A204.1 (cell line): ENCODE results near the gene FAM120B.

Experiments used
- FAIRE-seq: peaks from 2 replicates; lab custom pipeline; 2012; peaks lifted over from hg19 to GRCh38; lab: Jason Lieb, UNC

FAM120B gene

DNA sequence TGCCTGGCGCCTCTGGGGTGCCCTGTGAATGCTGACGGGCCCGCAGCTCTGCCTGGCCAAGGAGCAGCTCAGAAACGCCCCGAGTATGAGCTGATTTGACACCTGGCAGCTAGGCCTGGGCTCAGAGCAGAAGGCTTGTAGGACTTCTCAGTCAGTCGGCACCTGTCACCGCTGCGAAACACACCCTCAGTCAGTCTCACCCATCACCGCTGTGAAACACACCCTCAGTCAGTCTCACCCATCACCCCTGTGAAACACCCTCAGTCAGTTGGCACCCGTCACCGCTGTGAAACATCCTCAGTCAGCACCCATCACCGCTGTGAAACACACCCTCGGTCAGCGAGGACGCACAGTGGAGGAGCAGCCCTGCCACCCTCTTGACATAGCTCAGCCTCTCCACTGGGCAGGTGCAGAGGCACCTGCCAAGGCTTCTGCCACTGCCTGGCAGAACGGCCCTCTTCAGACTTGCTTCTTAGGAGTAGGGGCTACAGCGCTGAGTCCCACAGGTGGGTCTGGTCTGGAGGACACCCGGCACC is 137.6 kb downstream of the FAM120B start:
- no peak for FAIRE-seq

DNA sequence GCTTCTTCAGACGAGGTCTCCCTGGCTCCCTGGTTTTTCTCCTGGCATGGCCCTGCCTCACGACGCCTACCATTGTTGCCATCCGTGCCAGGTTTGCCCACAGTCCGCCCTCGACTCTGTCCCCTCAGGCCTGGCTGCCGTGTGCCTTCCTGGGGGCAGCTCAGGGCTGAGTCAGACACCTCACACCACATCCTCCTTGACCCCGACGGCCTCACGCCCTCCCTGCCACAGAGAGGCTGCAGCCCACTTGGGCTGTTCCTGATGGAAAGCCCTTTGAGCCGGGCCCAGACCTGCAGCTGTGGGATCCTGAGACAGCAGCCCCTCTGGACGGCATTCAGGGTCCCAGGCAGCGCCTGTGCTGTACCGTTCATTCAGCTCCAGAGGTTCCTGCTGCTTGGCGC is 138.3 kb downstream of the FAM120B start:
- no peak for FAIRE-seq

DNA sequence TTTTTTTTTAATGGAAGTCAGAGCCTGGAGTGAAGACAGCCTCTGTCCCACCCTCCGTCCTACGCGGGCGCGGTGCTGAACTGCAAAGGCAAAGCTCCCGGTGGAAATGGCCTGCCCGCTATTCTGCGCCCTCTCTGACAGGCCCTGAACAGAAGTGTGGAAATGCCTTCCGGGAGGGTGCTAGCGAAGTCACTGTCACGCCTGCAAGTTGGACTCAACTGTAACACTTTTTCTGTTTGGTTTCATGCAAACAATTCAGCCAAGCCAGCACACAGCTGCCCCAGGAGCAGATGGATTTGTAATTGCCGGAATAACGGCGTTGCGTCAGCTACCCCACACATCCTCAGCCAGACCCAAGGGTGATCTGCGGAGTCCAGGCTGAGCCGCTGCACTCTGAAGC is 138.9 kb downstream of the FAM120B start:
- FAIRE-seq, result no peak

DNA sequence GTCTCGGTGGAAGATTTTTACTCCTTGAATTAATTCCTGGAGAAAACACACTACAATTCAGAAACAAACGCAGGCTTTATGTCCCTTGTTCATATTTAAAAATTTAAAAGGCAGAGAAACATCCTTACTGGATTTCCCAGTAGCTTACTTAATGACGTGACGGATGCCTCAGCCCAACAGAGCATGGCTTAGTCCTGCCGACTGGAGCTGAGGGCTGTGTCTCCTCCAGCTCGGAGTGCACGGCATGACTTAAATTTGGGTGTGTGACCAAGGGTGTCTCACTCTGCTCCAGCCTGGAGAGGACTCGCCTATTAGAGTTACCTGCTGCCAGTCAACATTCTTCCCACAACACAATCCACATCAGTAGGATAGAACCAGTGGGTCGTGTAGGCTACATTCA is 139.4 kb downstream of the FAM120B start:
- FAIRE-seq, result no peak

DNA sequence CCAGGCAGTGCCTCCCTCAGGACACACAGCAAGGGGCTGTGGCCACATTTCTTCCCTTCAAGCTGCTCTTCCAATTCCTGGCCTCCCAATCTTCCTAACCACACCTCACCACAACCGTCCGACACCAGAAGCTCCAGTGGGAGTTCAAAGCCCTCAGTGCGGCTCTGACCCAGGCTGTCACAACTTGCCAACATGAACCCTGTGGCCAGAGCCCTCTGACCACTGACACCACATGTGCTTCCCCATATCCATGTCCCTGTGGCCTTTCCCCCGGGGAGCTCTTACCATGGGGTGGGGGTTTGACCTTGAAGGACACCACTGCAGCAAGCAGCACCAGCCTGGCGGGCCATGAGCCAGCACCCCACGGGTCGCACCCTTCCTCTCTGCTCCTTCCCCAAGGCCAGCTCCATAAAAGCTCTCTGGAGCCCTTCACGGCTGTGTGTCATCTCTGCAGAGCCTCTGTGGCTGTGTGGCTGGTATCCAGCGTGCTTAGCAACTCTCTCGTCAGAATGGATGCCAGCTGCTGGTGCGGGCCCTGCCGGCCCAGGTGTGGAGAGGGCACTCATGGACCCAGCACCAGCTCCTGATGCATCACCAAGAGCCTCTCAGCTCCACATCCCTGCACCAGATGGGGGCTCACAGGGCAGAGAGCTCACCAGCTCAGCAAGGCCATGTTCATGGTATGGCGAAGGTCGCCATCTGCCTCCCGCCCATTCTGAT is 140.4 kb downstream of the FAM120B start:
- no peak for FAIRE-seq

DNA sequence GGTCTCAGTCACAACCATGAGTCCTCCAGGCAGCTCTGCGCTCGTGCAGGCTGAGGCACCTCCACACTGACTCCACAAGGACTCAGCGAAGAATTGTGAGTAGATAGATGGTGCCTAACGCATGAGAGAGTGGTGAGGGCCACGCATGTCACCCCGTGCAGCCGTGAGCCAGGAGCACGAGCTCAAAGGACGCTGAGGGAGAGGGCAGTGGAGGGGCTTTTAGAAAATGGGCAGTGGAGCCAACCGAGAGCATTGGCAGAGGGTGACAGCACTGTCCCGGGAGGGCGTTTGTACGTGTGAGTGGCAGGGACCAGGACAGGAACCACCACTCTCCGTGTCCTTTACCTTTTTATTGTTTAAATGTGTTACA is 141.0 kb downstream of the FAM120B start:
- FAIRE-seq, result no peak

DNA sequence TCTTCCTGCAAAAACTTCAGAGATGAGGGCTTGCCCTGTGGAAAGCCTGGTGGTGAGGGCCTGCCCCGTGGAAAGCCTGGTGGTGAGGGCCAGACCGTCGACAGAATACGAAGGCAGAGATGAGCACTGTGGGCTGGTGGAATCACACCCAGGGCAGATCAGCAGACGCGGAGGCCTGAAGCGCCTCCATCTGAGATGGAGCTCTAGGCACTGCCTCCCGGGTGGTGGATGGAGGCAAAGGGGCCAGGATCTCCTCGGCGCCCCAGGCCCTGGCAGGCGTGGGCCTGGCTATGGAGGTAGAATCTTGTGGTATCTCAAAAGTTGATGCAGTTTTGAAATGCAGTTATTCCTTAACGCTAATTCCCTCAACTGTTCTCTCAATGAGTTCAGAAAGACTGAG is 141.8 kb downstream of the FAM120B start:
- FAIRE-seq, result no peak

DNA sequence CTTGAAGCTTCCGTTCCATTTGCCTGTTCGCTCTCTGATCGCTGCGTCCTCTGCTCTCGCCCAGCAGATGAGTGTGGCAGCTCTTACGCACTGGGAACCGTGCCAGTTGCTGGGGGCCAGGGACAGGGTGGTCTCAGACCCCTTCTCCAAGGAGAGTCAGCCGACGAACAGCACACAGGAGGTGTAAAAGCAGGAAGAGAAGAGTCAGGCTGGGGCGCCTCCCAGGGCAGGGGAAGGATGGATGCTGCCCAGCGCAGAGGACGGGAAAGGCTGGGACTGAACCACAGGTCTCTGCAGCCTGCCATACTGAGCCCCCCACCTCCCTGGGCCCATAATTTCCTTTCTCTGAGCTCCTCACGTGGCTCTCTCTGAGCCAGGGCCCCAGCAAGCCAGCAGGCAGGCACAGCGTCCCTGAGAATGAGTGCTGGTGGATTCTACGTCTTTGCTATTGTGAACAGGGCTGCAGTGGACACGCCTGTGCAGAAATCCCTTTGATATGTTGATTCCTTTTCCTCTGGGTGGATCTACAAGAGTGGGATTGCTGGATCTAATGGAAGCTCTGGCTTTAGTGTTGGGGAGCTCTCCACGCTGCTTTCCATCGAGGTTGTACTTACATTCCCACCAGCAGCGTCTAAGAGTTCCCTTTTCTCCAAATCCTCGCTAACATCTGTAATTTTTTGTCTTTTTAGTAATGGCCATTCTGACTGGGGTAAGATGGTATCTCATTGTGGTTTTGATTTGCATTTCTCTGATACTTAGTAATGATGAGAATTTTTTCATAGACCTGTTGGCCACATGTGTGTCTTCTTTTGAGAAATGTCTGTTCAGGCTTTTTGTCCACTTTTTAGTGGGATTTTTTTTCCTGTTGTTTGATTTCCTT is 142.4 kb downstream of the FAM120B start:
- FAIRE-seq, result no peak

DNA sequence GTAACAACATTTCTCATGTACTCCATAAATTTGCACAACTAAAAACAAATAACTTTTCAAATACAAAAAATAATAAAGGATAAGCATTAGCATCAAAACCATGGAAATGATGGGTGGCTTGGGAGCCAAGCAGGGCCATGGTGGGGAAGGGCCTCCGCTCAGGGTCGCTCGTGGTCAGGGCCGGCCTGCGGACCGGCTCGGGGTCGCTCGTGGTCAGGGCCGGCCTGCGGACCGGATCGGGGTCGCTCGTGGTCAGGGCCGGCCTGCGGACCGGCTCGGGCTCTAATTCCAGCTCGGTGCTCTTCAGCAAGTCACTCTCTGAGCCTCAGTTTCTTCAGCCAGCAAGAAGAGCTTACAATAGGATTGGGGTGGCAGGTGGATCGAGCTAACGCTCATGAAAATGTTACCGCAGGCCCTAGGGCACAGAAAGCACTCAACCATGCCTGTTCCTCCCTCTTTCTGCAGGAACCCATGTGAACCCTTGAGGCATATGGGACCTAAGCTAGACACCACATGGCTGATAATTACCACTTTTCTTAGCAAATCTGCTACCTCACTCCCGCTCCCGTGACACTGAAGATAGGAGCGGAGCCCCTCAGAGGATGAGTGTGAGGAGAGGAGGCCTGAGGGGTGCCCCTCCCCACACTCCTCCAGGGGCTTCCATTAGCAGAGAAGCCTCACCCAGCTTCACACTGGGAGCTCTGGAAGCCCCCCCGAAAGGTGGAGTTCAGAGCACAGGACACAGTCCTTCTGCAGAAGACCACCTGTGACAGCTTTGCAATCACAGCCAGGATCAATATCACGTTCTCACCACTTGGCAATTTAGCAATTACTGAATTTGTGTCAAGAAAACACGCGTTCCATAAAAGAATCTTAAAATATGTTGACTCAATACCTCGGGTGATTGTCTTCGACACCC is 143.5 kb downstream of the FAM120B start:
- no peak for FAIRE-seq

DNA sequence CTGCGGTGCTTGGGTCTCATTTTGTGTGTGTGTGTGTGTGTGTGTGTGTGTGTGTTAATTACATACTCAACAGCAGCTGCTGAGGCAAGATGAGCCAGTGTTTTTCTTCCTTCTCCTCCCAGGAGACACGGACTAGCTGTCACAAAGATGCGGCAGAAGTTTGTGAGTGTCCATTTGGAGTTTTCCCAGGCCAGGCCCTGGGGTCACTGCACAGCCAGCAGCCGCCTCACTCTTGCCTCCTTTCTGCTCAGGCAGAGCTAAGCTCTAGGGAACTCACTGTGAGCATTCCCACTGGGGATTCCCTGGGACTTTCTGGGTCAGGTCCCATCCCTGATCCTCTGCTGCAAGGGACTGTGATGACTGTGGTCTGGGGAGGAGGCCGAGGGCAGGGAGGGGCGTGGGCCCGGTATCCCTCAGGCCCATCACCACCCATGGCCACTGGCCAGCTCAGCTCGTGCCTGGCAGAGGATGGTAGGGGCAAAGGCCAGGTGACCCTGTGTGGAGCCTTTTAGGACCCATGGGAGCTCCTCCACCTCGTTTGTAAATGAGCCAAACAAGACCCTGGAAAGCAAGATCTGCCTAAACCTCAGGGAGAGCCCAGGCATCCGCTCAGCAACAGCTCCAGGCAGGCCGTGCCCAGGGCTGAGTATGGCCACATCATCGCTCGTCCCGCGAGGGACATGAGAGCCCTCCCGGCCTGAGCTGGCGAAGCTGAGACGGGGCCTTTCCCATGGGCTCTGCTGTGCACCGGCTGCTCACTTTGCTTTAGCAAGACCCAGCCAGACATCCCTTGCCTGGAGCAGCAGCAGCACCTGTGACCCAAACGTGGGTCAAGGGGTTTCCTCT is 144.6 kb downstream of the FAM120B start:
- FAIRE-seq, result no peak

DNA sequence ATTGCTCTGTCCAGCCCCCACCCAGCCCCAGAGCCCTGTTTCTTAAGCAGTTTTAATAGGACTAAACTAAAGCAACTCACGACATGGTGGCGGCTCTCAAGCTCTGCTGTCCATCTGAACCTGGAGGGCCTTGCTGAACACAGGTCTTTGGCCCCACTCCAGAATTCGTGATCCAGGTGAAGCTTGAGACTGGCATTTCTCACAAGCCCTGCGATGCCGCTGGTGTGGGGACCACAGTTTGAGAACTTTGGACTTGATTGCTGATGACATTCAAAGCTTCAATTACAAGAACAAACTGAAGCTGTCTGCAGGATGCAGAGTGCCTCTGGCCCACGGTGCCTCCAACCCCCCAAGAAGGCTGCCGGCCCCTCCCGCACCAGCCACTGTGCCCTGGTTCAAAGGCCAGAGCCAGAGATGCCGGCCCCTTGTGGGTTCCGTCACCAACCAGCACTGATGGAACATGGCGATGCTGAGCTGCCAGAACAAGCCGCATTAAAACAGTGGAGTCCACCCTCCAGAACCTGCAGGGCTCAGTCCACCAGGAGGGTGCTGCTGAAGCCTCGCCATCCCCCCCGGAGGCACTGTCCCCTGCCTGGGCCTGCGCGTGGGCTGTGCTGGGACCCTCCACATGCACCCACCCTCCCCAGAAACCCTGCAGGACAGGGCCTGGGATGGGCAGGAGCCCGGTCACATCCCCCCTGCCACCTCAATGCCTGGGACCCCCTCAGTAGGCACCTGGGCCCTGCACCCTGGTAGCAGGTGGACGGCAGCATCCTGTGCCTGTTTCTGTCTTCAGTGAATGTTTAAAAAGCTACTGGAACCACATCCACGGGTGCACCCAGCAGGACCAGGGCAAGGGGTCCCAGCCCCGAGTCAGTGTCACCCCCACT is 145.4 kb downstream of the FAM120B start:
- no peak for FAIRE-seq

DNA sequence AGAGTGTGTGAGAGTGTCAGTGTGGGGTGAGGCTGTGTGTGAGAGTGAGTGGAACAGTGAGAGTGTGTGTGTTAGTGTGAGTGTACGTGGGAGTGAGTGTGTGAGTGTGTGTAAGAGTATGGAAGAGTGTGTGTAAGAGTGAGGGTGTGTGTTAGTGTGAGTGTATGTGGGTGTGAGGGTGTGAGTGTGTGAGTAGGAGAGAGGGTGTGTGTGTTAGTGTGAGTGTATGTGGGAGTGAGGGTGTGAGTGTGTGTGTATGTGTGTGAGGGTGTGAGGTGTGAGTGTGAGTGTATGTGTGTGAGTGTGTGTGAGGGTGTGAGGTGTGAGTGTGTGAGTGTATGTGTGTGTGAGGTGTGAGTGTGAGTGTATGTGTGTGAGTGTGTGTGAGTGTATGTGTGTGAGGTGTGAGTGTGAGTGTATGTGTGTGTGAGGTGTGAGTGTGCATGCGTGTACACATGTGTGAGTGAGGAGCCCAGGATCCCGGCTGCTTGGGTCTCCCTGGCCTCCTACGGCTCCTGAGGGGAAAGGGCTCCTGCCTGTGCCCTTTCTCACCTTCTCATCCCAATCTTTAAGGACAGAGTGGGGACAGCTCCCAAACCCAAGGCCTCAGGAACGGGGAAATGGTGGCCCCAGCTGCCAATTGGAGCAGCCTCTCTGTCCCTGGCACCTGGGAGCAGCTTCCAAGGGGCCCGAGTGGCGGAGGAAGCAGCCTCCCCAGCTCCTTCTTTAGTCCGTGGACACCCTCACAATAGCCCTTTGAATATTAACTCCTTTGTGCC is 146.4 kb downstream of the FAM120B start:
- no peak for FAIRE-seq

DNA sequence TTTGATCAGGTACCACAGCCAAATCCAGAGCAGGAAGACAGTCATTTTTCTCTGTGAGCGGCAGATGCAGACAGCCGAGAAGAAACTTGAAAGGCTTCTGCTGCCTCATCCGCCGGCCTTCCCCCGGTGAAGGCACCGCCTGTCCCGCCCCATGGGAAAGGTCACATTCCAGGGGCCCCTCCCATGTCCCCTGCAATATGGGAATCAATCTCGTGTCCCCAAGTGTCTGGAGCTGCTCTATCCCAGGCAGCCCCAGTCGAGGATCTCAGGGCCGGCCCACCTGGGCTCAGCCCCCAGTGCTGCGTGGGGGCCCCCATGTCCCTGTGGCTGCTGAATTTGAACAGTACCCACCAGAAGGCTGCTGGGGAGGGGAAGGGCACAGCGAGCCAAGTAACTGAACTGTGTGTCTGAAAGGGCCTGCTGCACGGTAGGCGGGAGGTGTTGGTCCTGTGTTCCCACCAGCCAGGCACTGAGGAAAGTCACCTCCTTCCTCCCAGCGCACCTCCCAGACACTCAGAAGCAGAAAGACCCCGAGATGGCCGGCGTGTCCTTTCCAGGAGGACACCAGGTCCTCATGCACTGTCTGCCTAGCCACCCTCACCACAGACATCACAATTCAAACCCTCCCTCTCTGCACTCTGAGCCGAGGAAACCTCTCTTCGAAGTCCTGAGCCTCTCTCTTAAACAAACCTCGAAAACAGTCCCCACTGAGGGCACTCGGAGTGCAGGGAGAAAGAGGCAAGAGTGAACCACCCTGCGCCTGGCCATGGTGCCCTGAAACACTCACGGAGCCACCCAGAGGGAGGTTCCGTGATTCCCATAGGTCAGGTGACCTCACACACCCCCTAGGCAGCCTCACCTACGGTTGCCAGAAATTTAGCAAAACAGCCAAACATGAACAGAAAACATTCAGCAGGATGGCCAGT is 147.3 kb downstream of the FAM120B start:
- FAIRE-seq, result no peak

DNA sequence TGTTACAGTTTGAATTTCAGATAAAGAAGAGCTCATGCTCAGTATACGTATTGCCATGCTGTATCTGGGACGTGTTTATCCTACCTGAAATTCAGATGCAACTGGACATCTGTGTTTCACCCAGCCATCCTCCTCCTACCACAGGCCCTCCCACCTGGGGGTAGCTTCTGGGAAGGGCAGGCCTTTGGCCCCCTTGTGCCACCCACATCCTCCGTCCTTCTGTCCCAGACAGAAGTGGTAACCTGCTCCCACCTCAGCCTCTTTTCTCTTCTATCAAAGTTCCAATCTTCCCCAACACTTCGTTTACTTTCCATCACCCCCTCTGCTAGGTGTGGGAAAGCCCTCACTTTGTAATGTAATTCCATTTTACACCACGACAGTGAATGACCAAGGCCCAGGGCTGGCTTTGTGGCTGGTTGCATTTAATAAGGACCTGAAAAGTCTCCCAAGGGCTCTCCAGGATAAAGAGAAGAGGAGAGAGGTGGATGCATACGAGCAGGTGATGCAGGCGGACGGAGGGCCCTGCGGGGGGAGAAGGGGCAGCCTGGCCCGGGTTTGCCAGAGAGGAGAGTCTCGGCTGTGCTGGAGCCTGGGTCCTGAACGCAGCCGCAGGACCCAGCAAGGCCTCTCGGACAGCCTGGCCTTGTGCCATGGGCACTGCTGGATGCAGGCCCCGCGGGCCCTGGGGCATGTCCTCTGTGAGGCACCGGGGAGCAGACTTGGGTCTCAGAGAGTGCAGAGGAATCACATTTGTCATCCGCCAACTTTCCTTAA is 148.1 kb downstream of the FAM120B start:
- FAIRE-seq, result no peak

DNA sequence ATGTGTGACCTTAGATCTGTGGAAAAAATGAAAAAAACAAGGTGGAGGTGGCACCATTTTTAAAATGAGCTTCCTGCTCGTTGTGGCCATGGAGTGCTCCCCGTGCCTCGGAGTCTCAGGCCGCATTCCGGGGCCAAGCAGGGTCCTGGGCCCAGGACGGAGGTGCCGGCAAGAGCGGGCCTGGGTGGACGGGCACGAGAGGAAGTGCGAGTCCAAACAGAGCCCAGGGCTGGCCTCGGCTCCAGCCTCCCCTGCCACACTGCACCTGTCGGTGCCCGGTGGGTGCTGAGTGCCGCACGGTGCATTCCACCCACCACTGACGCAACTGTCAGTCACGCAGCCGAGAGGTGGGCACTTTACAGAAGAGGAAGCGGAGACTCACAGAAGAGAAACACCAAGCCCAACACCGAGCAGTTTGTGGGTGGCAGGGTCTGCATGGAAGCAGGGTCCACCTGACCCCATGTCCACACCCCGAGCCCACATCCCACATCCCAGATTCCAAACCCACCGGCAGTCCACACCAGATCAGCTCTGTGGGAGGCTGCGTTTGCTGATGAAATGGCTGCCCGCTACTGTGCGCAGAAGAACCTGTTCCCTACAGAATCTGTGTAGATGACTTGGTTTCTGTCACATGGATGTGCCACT is 148.9 kb downstream of the FAM120B start:
- no peak for FAIRE-seq

DNA sequence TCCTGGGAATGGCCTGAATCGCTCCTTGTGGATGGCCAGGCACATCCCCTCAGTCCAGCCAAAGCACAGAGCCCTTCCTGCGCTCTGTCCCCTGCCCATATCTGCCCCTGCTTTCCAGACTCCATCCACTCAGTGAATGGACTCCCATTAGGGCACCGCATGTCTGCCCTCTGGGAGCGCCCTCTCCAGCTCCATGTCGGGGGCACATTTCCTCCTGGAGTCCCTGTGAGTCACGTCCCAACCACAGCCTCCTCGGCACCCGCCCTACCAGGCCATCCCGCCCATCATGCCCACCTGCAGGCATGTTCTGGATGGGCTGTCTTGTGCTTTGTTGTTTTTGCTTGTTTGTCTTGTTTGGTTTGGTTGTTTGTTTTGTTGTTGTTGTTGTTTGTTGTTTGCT is 149.8 kb downstream of the FAM120B start:
- no peak for FAIRE-seq
